GM23338 (cell line): ENCODE measurements around the gene CENPP. TPM values are rescaled to one million over a fixed set of nuclear protein-coding genes. Genes with fewer than 3 reads are reported as not detected.

Experiments
- ATAC-seq: fragments of 200-7000 bp; cut with Tn5 transposase; 3 replicates; pipeline ENCODE4 v1.9.1; 2020
- DNase-seq: peaks from one replicate; pipeline ENCODE4 v3.0.0-alpha.2; 2015; ENCODE audit warnings: low spot score
- H2AFZ ChIP-seq: fragments of 200-600 bp; sonication (generic); 2 replicates; pipeline ENCODE4 v1.8.0; 2016; ENCODE audit warnings: antibody characterized with exemption, mild to moderate bottlenecking, moderate library complexity
- H3F3A ChIP-seq: fragments of 200-600 bp; sonication (generic); replicated peaks from 2 replicates; pipeline ENCODE4 v1.8.0; 2017; ENCODE audit warnings: antibody characterized with exemption, mixed run types, low read depth
- H3K27ac ChIP-seq: fragments of 200-600 bp; sonication (generic); 2 replicates; pipeline ENCODE4 v1.6.1; 2016; ENCODE audit warnings: low read depth
- H3K27me3 ChIP-seq: fragments of 200-600 bp; sonication (generic); 2 replicates; pipeline ENCODE4 v1.8.0; 2016; ENCODE audit warnings: mild to moderate bottlenecking, mixed run types, moderate library complexity; ENCODE audit not compliant: insufficient read depth
- H3K36me3 ChIP-seq: fragments of 200-600 bp; sonication (generic); 2 replicates; pipeline ENCODE4 v1.8.0; 2016; ENCODE audit warnings: mild to moderate bottlenecking; ENCODE audit not compliant: insufficient read depth
- H3K4me1 ChIP-seq: fragments of 200-600 bp; sonication (generic); 2 replicates; pipeline ENCODE4 v1.8.0; 2016; ENCODE audit warnings: mild to moderate bottlenecking, moderate library complexity; ENCODE audit not compliant: insufficient read depth
- H3K4me2 ChIP-seq: fragments of 200-600 bp; sonication (generic); 2 replicates; pipeline ENCODE4 v1.7.1; 2017; ENCODE audit warnings: mixed run types
- H3K4me3 ChIP-seq: fragments of 200-600 bp; sonication (generic); 2 replicates; pipeline ENCODE4 v1.6.1; 2016; ENCODE audit warnings: mixed run types
- H3K79me2 ChIP-seq: fragments of 200-600 bp; sonication (generic); replicated peaks from 2 replicates; pipeline ENCODE4 v1.8.0; 2017; ENCODE audit warnings: mild to moderate bottlenecking; ENCODE audit not compliant: insufficient read depth
- H3K9me2 ChIP-seq: fragments of 200-600 bp; sonication (generic); 2 replicates; pipeline ENCODE4 v1.8.0; 2017; ENCODE audit not compliant: insufficient read depth
- H4K20me1 ChIP-seq: fragments of 200-600 bp; sonication (generic); replicated peaks from 2 replicates; pipeline ENCODE4 v1.8.0; 2017; ENCODE audit warnings: mild to moderate bottlenecking; ENCODE audit not compliant: insufficient read depth
- H3K27ac Mint-ChIP-seq: 2 replicates; pipeline ENCODE4 v1.8.0; 2020; ENCODE audit warnings: inconsistent platforms, mild to moderate bottlenecking, moderate library complexity, mixed read lengths
- H3K27me3 Mint-ChIP-seq: 3 replicates; pipeline ENCODE4 v1.8.0; 2022; ENCODE audit warnings: low read depth, mild to moderate bottlenecking, moderate library complexity, mixed read lengths, inconsistent platforms; ENCODE audit not compliant: insufficient read depth, poor library complexity
- H3K36me3 Mint-ChIP-seq: 3 replicates; pipeline ENCODE4 v1.8.0; 2021; ENCODE audit warnings: low read depth, mild to moderate bottlenecking, inconsistent platforms, moderate library complexity, mixed read lengths
- H3K4me1 Mint-ChIP-seq: 3 replicates; pipeline ENCODE4 v1.8.0; 2020; ENCODE audit warnings: mild to moderate bottlenecking, inconsistent platforms, mixed read lengths
- H3K4me3 Mint-ChIP-seq: 3 replicates; pipeline ENCODE4 v1.8.0; 2021; ENCODE audit warnings: moderate library complexity, mild to moderate bottlenecking, inconsistent platforms, mixed read lengths
- H3K9me3 Mint-ChIP-seq: 3 replicates; pipeline ENCODE4 v1.8.0; 2020; ENCODE audit warnings: moderate library complexity, mild to moderate bottlenecking, inconsistent platforms, mixed read lengths
- CREB1 ChIP-seq: fragments of 250-450 bp; sonication (Bioruptor Pico); IDR thresholded peaks from 2 replicates; pipeline ENCODE4 v1.5.0; 2020; ENCODE audit warnings: low read depth, mild to moderate bottlenecking, moderate library complexity
- EZH2phosphoT487 ChIP-seq: fragments of 200-600 bp; sonication (generic); IDR thresholded peaks from one replicate; pipeline ENCODE4 v1.8.1; 2018; ENCODE audit warnings: antibody characterized with exemption; ENCODE audit not compliant: unreplicated experiment
- STAT1 ChIP-seq: IDR thresholded peaks from one replicate; pipeline ENCODE4 v1.6.1; 2016; ENCODE audit warnings: antibody characterized with exemption; ENCODE audit not compliant: unreplicated experiment
- ZNF331 ChIP-seq: fragments of 250-450 bp; sonication (Bioruptor Pico); IDR thresholded peaks from 2 replicates; pipeline ENCODE4 v1.5.0; 2020; ENCODE audit warnings: low read depth, mild to moderate bottlenecking, moderate library complexity
- polyA plus RNA-seq: library from polyadenylated mRNA; unstranded; fragments of >200 nt; fragmentation: Nextera tagmentation; extraction: Ambion mirVana; gene quantifications from 2 replicates; pipeline ENCODE4 v1.2.1, GENCODE V29; 2016
- total RNA-seq: library from RNA; depleted of rRNA; stranded (reverse); fragments of >200 nt; shearing (Covaris generic); gene quantifications from 2 replicates; pipeline ENCODE4 v1.2.3, GENCODE V29; 2014
- TF ChIP-seq, protein P1 (sequence below): IDR thresholded peaks from one replicate; pipeline ENCODE4 v1.6.1; 2018; ENCODE audit warnings: antibody characterized with exemption; ENCODE audit not compliant: unreplicated experiment
- TF ChIP-seq, protein P2 (sequence below): fragments of 250-450 bp; sonication (Bioruptor Pico); IDR thresholded peaks from 2 replicates; pipeline ENCODE4 v1.5.0; 2020; ENCODE audit warnings: mild to moderate bottlenecking, moderate library complexity

The CENPP gene
- total and polyA plus RNA-seq, 2 experiments from 2014 or later, result 11.0 to 12.6 TPM

DNA sequence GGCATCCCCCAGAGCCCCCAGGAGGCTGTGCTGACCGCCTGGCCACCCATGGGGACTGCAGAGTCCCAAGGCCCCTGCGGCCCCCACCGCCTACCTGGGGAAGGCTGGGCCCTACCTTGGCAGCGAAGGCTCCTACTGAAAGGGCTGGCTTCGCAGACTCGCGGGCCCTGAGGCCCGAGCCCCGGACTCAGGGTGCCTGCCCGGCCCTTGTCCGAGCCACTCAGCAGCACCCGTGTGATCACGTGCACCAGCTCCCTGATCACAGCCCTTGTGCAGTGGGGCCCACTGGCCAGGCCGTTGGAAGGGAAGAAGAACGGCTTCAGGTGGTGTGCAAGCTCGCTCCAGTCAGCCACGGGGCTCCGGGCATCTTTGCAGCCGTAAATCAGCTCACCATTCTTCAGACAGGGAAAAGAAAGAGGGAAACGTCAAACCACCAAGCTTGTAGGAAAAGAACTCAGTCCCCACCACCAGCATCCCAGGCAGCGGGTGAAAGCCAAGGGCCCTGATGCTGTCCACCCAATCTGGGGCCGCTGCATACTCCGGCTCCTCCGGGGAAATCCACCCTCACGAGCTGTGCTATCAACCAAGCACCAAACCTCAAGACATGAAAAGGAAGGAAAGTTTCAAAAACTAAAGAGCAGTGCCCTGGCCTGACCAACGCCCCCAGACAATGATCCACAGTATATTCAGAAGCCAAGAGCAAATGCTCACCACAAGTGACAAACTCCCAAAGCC is 312.3 kb downstream of the CENPP start:
- ATAC-seq, result no peak
- H3K4me3 Mint-ChIP-seq, result no peak overlapping the region
- 0 out of 2 replicates have a peak, but pooled peaks cover 4% of the 10 kb centered on the region for H3F3A ChIP-seq
- H3K27ac ChIP-seq, result no peak overlapping the region
- no peak overlapping the region for H2AFZ ChIP-seq
- H3K9me2 ChIP-seq, result no peaks in the 10 kb centered on the region
- no peak for DNase-seq
- no peaks in the 10 kb centered on the region; the same call in 1 of the 3 replicates for H3K4me1 Mint-ChIP-seq
- H3K4me1 ChIP-seq, result no peaks in the 10 kb centered on the region
- peaks cover 8% of the 10 kb centered on the region for H3K27me3 Mint-ChIP-seq
- no peaks in the 10 kb centered on the region for H3K9me3 Mint-ChIP-seq
- TF ChIP-seq CREB1 (CRISPR knock-in tag) (no peak), EZH2phosphoT487 (no peak), ZNF331 (CRISPR knock-in tag) (no peak), STAT1 (no peak)
- TF ChIP-seq, protein P1, sequence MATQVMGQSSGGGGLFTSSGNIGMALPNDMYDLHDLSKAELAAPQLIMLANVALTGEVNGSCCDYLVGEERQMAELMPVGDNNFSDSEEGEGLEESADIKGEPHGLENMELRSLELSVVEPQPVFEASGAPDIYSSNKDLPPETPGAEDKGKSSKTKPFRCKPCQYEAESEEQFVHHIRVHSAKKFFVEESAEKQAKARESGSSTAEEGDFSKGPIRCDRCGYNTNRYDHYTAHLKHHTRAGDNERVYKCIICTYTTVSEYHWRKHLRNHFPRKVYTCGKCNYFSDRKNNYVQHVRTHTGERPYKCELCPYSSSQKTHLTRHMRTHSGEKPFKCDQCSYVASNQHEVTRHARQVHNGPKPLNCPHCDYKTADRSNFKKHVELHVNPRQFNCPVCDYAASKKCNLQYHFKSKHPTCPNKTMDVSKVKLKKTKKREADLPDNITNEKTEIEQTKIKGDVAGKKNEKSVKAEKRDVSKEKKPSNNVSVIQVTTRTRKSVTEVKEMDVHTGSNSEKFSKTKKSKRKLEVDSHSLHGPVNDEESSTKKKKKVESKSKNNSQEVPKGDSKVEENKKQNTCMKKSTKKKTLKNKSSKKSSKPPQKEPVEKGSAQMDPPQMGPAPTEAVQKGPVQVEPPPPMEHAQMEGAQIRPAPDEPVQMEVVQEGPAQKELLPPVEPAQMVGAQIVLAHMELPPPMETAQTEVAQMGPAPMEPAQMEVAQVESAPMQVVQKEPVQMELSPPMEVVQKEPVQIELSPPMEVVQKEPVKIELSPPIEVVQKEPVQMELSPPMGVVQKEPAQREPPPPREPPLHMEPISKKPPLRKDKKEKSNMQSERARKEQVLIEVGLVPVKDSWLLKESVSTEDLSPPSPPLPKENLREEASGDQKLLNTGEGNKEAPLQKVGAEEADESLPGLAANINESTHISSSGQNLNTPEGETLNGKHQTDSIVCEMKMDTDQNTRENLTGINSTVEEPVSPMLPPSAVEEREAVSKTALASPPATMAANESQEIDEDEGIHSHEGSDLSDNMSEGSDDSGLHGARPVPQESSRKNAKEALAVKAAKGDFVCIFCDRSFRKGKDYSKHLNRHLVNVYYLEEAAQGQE, result no peak
- H3K27ac Mint-ChIP-seq, result no peak overlapping the region
- H3K79me2 ChIP-seq, result no peaks in the 10 kb centered on the region
- no peak overlapping the region for H3K4me3 ChIP-seq
- H3K36me3 ChIP-seq, result peaks cover 7% of the 10 kb centered on the region; the same call in 1 of the 2 replicates
- H3K27me3 ChIP-seq, result no peaks in the 10 kb centered on the region
- peaks cover 2% of the 10 kb centered on the region for H4K20me1 ChIP-seq
- H3K4me2 ChIP-seq, result no peak overlapping the region
- peaks cover 36% of the 10 kb centered on the region for H3K36me3 Mint-ChIP-seq

DNA sequence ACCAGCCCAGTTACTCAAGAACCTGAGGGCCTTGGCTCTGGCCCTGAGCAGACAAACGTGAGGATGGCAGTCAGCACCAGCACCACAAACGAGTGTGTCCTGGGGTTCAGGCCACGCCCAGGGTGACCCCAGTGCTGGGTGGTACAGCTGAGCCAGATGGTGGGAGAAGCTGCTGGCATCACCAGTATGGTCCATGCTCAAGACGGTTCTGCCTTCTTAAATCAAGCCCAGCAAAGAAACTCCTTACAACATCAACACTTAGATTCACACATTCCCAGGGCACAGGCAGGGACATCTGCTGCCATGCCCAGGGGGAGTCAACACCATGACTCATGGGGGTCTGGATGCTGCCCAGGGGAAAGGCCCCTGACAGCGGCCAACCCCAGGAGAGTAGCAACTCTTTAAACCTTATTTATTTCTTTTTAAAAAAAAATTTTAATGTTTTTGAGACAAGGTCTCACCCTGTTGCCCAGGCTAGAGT is 312.9 kb downstream of the CENPP start:
- Mint-ChIP-seq H3K27me3 (peaks cover 8% of the 10 kb centered on the region), H3K4me1 (no peaks in the 10 kb centered on the region; the same call in 1 of the 3 replicates), H3K9me3 (no peaks in the 10 kb centered on the region), H3K27ac (no peak overlapping the region), H3K4me3 (no peak overlapping the region), H3K36me3 (peaks cover 32% of the 10 kb centered on the region)
- Histone ChIP-seq H3K9me2 (no peaks in the 10 kb centered on the region), H3K27me3 (no peaks in the 10 kb centered on the region), H3K4me1 (no peaks in the 10 kb centered on the region), H3K4me2 (no peak overlapping the region), H3K36me3 (peaks cover 1% of the 10 kb centered on the region; the same call in 1 of the 2 replicates), H3K27ac (no peak overlapping the region), H3K79me2 (no peaks in the 10 kb centered on the region), H3K4me3 (no peak overlapping the region), H2AFZ (no peak overlapping the region), H4K20me1 (peaks cover 8% of the 10 kb centered on the region), H3F3A (0 out of 2 replicates have a peak, but pooled peaks cover 4% of the 10 kb centered on the region)
- ATAC-seq (no peak), DNase-seq (no peak)
- TF ChIP-seq, protein P2, sequence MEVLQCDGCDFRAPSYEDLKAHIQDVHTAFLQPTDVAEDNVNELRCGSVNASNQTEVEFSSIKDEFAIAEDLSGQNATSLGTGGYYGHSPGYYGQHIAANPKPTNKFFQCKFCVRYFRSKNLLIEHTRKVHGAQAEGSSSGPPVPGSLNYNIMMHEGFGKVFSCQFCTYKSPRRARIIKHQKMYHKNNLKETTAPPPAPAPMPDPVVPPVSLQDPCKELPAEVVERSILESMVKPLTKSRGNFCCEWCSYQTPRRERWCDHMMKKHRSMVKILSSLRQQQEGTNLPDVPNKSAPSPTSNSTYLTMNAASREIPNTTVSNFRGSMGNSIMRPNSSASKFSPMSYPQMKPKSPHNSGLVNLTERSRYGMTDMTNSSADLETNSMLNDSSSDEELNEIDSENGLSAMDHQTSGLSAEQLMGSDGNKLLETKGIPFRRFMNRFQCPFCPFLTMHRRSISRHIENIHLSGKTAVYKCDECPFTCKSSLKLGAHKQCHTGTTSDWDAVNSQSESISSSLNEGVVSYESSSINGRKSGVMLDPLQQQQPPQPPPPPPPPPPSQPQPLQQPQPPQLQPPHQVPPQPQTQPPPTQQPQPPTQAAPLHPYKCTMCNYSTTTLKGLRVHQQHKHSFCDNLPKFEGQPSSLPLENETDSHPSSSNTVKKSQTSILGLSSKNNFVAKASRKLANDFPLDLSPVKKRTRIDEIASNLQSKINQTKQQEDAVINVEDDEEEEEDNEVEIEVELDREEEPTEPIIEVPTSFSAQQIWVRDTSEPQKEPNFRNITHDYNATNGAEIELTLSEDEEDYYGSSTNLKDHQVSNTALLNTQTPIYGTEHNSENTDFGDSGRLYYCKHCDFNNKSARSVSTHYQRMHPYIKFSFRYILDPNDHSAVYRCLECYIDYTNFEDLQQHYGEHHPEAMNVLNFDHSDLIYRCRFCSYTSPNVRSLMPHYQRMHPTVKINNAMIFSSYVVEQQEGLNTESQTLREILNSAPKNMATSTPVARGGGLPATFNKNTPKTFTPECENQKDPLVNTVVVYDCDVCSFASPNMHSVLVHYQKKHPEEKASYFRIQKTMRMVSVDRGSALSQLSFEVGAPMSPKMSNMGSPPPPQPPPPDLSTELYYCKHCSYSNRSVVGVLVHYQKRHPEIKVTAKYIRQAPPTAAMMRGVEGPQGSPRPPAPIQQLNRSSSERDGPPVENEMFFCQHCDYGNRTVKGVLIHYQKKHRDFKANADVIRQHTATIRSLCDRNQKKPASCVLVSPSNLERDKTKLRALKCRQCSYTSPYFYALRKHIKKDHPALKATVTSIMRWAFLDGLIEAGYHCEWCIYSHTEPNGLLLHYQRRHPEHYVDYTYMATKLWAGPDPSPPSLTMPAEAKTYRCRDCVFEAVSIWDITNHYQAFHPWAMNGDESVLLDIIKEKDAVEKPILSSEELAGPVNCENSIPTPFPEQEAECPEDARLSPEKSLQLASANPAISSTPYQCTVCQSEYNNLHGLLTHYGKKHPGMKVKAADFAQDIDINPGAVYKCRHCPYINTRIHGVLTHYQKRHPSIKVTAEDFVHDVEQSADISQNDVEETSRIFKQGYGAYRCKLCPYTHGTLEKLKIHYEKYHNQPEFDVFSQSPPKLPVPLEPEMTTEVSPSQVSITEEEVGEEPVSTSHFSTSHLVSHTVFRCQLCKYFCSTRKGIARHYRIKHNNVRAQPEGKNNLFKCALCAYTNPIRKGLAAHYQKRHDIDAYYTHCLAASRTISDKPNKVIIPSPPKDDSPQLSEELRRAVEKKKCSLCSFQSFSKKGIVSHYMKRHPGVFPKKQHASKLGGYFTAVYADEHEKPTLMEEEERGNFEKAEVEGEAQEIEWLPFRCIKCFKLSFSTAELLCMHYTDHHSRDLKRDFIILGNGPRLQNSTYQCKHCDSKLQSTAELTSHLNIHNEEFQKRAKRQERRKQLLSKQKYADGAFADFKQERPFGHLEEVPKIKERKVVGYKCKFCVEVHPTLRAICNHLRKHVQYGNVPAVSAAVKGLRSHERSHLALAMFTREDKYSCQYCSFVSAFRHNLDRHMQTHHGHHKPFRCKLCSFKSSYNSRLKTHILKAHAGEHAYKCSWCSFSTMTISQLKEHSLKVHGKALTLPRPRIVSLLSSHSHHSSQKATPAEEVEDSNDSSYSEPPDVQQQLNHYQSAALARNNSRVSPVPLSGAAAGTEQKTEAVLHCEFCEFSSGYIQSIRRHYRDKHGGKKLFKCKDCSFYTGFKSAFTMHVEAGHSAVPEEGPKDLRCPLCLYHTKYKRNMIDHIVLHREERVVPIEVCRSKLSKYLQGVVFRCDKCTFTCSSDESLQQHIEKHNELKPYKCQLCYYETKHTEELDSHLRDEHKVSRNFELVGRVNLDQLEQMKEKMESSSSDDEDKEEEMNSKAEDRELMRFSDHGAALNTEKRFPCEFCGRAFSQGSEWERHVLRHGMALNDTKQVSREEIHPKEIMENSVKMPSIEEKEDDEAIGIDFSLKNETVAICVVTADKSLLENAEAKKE (CRISPR knock-in tag), result no peak
- TF ChIP-seq CREB1 (CRISPR knock-in tag), result no peak
- TF ChIP-seq, protein P1, result no peak
